OCI-LY7 (cell line): ENCODE data around the gene DNAAF1. TPM values are rescaled to one million over a fixed set of nuclear protein-coding genes. Genes with fewer than 3 reads are reported as not detected.

Source experiments
- BruUV-seq: library from RNA; stranded (reverse); fragments of 400-500 nt; replicated peaks from 2 replicates; lab custom pipeline; 2021; lab: Mats Ljungman, UMichigan
- CTCF ChIA-PET: fragments of 300-600 bp; sonication (Branson Sonifier 250); formaldehyde crosslinking; loops from one replicate; lab custom pipeline; 2022; ENCODE audit warnings: antibody characterized with exemption; ENCODE audit not compliant: unreplicated experiment; lab: Charles Lee
- POLR2A ChIA-PET: fragments of 300-600 bp; sonication (Branson Sonifier 250); formaldehyde crosslinking; loops from one replicate; lab custom pipeline; 2022; ENCODE audit warnings: antibody characterized with exemption; lab: Charles Lee
- DNase-seq: peaks from one replicate; pipeline ENCODE4 v3.0.0-alpha.2; 2015; ENCODE audit warnings: low spot score
- H2AFZ ChIP-seq: fragments of 200-600 bp; sonication (generic), shearing (Covaris generic); 2 replicates; pipeline ENCODE4 v1.6.1; 2014; ENCODE audit warnings: mild to moderate bottlenecking, antibody characterized with exemption, low read length, moderate library complexity
- H3K27ac ChIP-seq: fragments of 200-600 bp; sonication (generic); 2 replicates; pipeline ENCODE4 v1.5.1; 2014; ENCODE audit warnings: mixed run types, low read depth, mild to moderate bottlenecking, moderate library complexity, low read length, inconsistent platforms; ENCODE audit not compliant: poor library complexity, severe bottlenecking
- H3K36me3 ChIP-seq: fragments of 200-600 bp; sonication (generic); 2 replicates; pipeline ENCODE4 v1.6.1; 2014; ENCODE audit warnings: mild to moderate bottlenecking, antibody characterized with exemption, low read length, moderate library complexity, mixed read lengths; ENCODE audit not compliant: insufficient read depth
- H3K4me1 ChIP-seq: fragments of 200-600 bp; sonication (generic); 2 replicates; pipeline ENCODE4 v1.5.1; 2014; ENCODE audit warnings: mild to moderate bottlenecking, low read length; ENCODE audit not compliant: insufficient read depth, poor library complexity, severe bottlenecking
- H3K4me2 ChIP-seq: fragments of 200-600 bp; sonication (generic); 2 replicates; pipeline ENCODE4 v1.6.1; 2014; ENCODE audit warnings: mild to moderate bottlenecking, low read length
- H3K4me3 ChIP-seq: fragments of 200-600 bp; sonication (generic); 2 replicates; pipeline ENCODE4 v1.5.1; 2014; ENCODE audit warnings: mild to moderate bottlenecking, low read depth, low read length; ENCODE audit not compliant: poor library complexity, severe bottlenecking
- H3K79me2 ChIP-seq: fragments of 200-600 bp; sonication (generic); 2 replicates; pipeline ENCODE4 v1.6.1; 2016; ENCODE audit warnings: low read depth, mild to moderate bottlenecking, low read length, moderate library complexity, mixed read lengths; ENCODE audit not compliant: insufficient read depth
- H3K9me2 ChIP-seq: fragments of 200-600 bp; sonication (generic); 2 replicates; pipeline ENCODE4 v1.6.1; 2016; ENCODE audit warnings: mild to moderate bottlenecking, low read length, mixed read lengths; ENCODE audit not compliant: insufficient read depth
- H3K9me3 ChIP-seq: fragments of 200-600 bp; sonication (generic); 2 replicates; pipeline ENCODE4 v1.6.1; 2014; ENCODE audit warnings: mild to moderate bottlenecking, mixed run types, low read length, mixed read lengths
- H4K20me1 ChIP-seq: fragments of 200-600 bp; sonication (generic); 2 replicates; pipeline ENCODE4 v1.6.1; 2014; ENCODE audit warnings: mild to moderate bottlenecking, antibody characterized with exemption, low read length, moderate library complexity, mixed read lengths; ENCODE audit not compliant: insufficient read depth
- CTCF ChIP-seq: fragments of 200-600 bp; sonication (generic); conservative IDR thresholded peaks from 2 replicates; pipeline ENCODE4 v1.5.1; 2014; ENCODE audit warnings: mild to moderate bottlenecking, antibody characterized with exemption, low read length, moderate library complexity, mixed read lengths
- EZH2phosphoT487 ChIP-seq: fragments of 200-600 bp; sonication (generic); IDR thresholded peaks from 2 replicates; pipeline ENCODE4 v1.6.1; 2018; ENCODE audit warnings: low read depth, borderline replicate concordance, mild to moderate bottlenecking, mixed run types, antibody characterized with exemption, low read length, moderate library complexity, mixed read lengths
- intact Hi-C: fragments of 100-400 bp; cut with micrococcal nuclease; formaldehyde crosslinking; loops from one replicate; pipeline ENCODE4 v1.10.0; 2022; ENCODE audit not compliant: unreplicated experiment
- total RNA-seq, 2 experiments: library from RNA; depleted of rRNA in 1 of 2; stranded (reverse); fragments of >200 nt in 1 of 2; shearing (Covaris generic) in 1 of 2; gene quantifications; 2 replicates each; pipeline ENCODE4 v1.2.3, GENCODE V29; 2014 to 2022

The DNAAF1 gene
- total RNA-seq, 2 experiments from 2014 or later: 0.34 TPM; not detected in 1

GRCh38 chr16:84096447-84097005 is 48.6 kb upstream of the DNAAF1 start:
- Histone ChIP-seq H3K27ac (no peak overlapping the region), H2AFZ (no peak overlapping the region), H3K9me3 (no peaks in the 10 kb centered on the region), H3K36me3 (peaks cover 89% of the 10 kb centered on the region), H3K4me2 (no peak overlapping the region), H3K4me1 (peaks cover 6% of the 10 kb centered on the region), H4K20me1 (no peaks in the 10 kb centered on the region), H3K4me3 (no peak overlapping the region), H3K79me2 (peaks cover 6% of the 10 kb centered on the region), H3K9me2 (no peaks in the 10 kb centered on the region)
- BruUV-seq: no TSS peak
- intact Hi-C loops: no loop called here
- DNase-seq: no peak
- ChIA-PET CTCF (no interaction called here), POLR2A (no interaction called here)
- TF ChIP-seq CTCF (no peak), EZH2phosphoT487 (no peak)

GRCh38 chr16:84098939-84099338 is 46.2 kb upstream of the DNAAF1 start:
- intact Hi-C loops: no loop called here
- Histone ChIP-seq H3K27ac (no peak overlapping the region), H3K36me3 (peaks cover 69% of the 10 kb centered on the region), H3K9me2 (no peaks in the 10 kb centered on the region), H4K20me1 (no peaks in the 10 kb centered on the region), H3K4me1 (no peaks in the 10 kb centered on the region), H3K4me3 (no peak overlapping the region), H2AFZ (no peak overlapping the region), H3K9me3 (no peaks in the 10 kb centered on the region), H3K79me2 (peaks cover 30% of the 10 kb centered on the region), H3K4me2 (no peak overlapping the region)
- ChIA-PET CTCF (no interaction called here), POLR2A (interaction anchor here (0.5 kb wide), 1 partner anchor 13 kb away, joined by 3 read pairs; no protein-coding TSS in a partner anchor)
- no peak for DNase-seq
- BruUV-seq: no TSS peak
- TF ChIP-seq EZH2phosphoT487 (no peak), CTCF (no peak)

GRCh38 chr16:84103678-84104077 is 41.4 kb upstream of the DNAAF1 start:
- H3K9me2 ChIP-seq: no peaks in the 10 kb centered on the region
- H3K4me3 ChIP-seq: no peak overlapping the region
- DNase-seq: no peak
- CTCF ChIA-PET: no interaction called here
- POLR2A ChIA-PET: interaction anchor here (1.0 kb wide), 1 partner anchor 10 kb away, joined by 4 read pairs; no protein-coding TSS in a partner anchor
- H3K79me2 ChIP-seq: peaks cover 55% of the 10 kb centered on the region
- no peaks in the 10 kb centered on the region; the same call in 1 of the 2 replicates for H4K20me1 ChIP-seq
- H3K9me3 ChIP-seq: no peaks in the 10 kb centered on the region
- no TSS peak for BruUV-seq
- intact Hi-C loops: no loop called here
- no peak overlapping the region for H3K4me2 ChIP-seq
- H3K27ac ChIP-seq: no peak overlapping the region
- no peak for TF ChIP-seq EZH2phosphoT487
- TF ChIP-seq CTCF: no peak
- H3K4me1 ChIP-seq: no peaks in the 10 kb centered on the region
- peaks cover 29% of the 10 kb centered on the region; the same call in 1 of the 2 replicates for H3K36me3 ChIP-seq
- H2AFZ ChIP-seq: no peak overlapping the region
